ENCODE data around the gene IZUMO1. TPM values are rescaled to one million over a fixed set of nuclear protein-coding genes. Genes with fewer than 3 reads are reported as not detected.

Gene IZUMO1
- total and polyA plus RNA-seq, 2 of the 8 experiments (the other 6 are each of a cell fraction or from before 2014, with no cell fraction given): 0.33 to 1.8 TPM

GRCh38 chr19:48757741-48758144, 11.0 kb upstream of the IZUMO1 start (continued):
- TF ChIP-seq CHD7 (IDR thresholded peaks at IDR 0.05; ENCODE audit: insufficient replicate concordance, low read length) (no peak), RAD21 (IDR thresholded peaks at IDR 0.05 in 1 of 2, conservative IDR thresholded peaks at IDR 0.05 in 1 of 2; ENCODE audit: low read depth in 2 of 2, low read length in 2 of 2) (no peak)
